ENCODE measurements around the gene CREB5.
A peak's percentile ranks its signal among the peaks of the same experiment; 100 is the strongest.

The CREB5 gene

DNA sequence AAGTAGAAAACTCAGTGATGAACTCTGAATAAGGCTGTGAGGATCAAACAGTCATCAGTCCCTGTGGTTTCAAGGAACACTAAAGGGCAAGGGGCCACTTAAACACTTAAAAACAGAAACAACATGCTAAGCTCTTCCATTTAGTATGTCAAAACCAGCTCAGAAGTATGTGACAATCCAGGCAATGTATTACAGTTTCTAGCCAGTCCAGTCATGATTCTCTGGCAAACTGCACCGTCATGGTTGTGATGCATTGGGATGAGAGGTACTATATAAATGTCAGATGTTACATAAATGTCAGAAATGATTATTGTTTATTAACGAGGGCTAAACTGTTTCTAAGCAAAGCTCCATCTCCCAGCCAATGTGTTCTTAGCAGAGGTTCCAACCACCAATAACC is 4.7 kb upstream of the CREB5 start:
- DNase-seq (ENCODE audit: low read depth in 3 of 3, low spot score in 1 of 3), result no peak

GRCh38 chr7:28408105-28408959 is 4.0 kb upstream of the CREB5 start:
- no peak for DNase-seq (ENCODE audit: low read depth in 3 of 3, low spot score in 1 of 3)

DNA sequence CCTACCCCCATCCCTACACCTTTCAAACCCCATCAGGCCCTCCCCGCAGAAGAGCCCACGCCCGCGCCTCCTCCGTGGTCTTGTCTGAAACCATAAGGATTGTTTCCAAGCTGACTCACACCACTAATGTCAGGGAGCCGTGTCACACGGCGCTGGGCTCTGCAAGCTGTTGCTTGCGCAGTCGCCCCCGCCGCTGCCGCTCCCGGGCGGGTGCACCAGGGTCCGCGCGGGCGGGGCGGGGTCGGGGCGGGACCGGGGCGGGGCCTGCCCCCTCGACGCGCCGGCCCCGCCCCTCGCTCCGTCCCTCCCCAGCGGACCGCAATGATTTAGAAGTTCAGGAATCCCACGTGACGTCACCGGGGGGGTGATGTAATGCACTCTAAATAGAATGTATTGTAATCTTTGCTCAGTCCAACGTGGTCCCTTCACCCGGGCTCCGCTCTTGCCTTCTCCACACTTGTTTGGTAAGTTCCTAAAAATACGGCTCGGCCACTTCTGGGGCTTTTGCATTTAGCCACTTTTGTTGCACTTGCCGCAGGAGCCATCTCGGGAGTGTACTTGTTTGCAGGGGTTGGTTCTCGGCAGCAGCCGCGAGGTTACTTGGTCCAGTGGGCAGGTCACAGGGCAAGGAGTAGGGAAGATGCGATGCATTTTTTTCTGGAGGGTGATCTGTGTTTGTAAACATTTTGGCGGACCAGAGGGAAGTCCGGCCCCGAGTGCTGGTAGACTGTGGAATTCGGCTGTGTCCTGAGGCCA is 3.2 kb upstream of the CREB5 start:
- DNase-seq (ENCODE audit: low read depth in 3 of 3, low spot score in 1 of 3), result peak in 1 of 3 donors; percentile 47

- no peak for DNase-seq (ENCODE audit: low read depth in 3 of 3, low spot score in 1 of 3)
These were observed 2.3 kb upstream of the CREB5 start for GRCh38 chr7:28409716-28410627.

DNA sequence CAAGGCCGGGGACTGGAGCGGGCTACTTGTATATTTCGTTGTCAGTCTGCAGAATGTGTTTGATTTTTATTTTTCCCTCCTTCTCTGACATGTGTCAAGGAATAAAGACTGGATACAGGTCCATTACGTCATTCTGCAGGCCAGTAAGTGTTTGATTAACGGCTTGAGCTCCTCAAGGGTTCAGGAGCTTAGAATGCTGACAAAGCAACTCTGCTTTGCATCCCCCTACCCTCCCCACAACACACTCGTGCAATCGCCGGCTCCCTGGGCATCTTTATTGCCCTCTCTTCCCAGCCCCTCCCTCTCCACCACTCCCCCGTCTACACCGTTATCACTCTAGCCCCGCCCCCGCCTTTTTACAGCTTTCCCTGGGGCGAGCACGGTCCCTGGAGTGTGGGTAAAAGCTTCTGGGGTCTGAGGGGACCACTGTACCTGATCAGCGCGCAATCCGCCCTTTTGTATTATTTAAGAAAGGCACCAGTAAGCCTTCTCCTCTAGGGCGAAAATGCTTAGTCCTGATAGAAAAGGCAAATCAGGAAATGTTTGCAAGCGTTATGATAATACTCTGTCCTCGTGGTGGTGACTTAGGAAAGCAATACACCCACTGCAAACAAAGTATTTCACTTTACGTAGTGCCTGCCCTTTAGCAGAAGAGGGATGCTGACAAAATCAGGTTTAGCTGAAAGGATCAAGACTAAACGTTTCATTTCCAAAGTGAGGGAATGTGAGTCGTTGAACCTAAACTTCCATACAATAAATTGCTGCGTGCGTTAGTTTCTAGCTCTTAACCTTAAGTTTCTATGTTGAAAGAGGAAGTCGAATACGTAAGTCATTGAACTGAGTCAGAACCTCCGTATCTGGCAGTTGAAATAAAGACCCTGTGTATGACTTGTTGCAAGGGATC is 1.4 kb upstream of the CREB5 start:
- DNase-seq (ENCODE audit: low read depth in 3 of 3, low spot score in 1 of 3), result no peak

GRCh38 chr7:28413011-28413410 is 693 bp downstream of the CREB5 start:
- DNase-seq (ENCODE audit: low read depth in 3 of 3, low spot score in 1 of 3), result no peak

DNA sequence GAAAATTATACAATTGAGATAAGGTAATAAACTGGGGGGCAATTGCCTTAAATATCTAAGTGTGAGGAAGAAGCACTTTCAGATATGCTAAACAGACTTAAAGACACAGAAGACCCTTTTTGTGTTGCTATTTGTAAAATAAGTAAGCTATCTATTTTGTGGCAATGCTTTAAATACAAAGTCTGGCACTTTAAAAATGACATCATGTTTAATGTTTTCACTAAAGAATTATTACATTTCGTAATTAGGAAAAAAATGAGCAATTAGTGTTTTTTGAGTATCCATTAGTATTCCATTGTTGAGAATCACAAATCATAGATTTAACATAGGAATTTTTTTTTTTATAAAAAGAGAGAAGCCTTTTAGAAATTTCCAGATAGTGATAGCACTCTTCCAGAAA is 2.1 kb downstream of the CREB5 start:
- no peak for DNase-seq (ENCODE audit: low read depth in 3 of 3, low spot score in 1 of 3)

- DNase-seq (ENCODE audit: low read depth in 3 of 3, low spot score in 1 of 3), result no peak
These were observed 5.1 kb downstream of the CREB5 start for GRCh38 chr7:28417321-28417940.

- DNase-seq (ENCODE audit: low read depth in 3 of 3, low spot score in 1 of 3), result no peak
These were observed 6.0 kb downstream of the CREB5 start for GRCh38 chr7:28418311-28418710.

GRCh38 chr7:28418966-28419365 is 6.6 kb downstream of the CREB5 start:
- DNase-seq (ENCODE audit: low read depth in 3 of 3, low spot score in 1 of 3), result no peak

GRCh38 chr7:28419716-28420115 is 7.4 kb downstream of the CREB5 start:
- DNase-seq (ENCODE audit: low read depth in 3 of 3, low spot score in 1 of 3), result no peak

DNA sequence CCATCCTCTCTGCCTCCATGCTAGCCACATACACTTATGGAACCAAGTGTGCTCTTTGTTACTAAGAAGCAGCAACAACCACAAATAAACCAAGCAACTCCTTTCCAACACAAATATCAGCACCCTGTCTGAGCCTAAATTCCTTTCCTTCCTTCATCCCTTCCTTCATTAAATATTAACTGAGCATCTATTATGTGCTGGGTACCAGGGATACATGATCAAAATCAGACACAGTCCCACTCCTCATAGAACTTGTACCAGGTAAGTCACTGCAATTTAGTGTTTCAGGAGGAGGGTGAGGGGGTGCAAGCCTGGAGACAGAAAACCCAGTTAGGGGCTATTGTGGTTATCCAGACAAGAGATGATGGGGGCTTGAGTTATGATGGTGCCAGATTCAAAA is 10.8 kb downstream of the CREB5 start:
- no peak for DNase-seq (ENCODE audit: low read depth in 3 of 3, low spot score in 1 of 3)

- DNase-seq (ENCODE audit: low read depth in 3 of 3, low spot score in 1 of 3), result no peak
These were observed 11.7 kb downstream of the CREB5 start for GRCh38 chr7:28423918-28424514.

- DNase-seq (ENCODE audit: low read depth in 3 of 3, low spot score in 1 of 3), result no peak
These were observed 13.2 kb downstream of the CREB5 start for GRCh38 chr7:28425496-28425895.

- no peak for DNase-seq (ENCODE audit: low read depth in 3 of 3, low spot score in 1 of 3)
These were observed 14.9 kb downstream of the CREB5 start for GRCh38 chr7:28427236-28427635.

- DNase-seq (ENCODE audit: low read depth in 3 of 3, low spot score in 1 of 3), result no peak
These were observed 18.3 kb downstream of the CREB5 start for GRCh38 chr7:28430616-28431015.

DNA sequence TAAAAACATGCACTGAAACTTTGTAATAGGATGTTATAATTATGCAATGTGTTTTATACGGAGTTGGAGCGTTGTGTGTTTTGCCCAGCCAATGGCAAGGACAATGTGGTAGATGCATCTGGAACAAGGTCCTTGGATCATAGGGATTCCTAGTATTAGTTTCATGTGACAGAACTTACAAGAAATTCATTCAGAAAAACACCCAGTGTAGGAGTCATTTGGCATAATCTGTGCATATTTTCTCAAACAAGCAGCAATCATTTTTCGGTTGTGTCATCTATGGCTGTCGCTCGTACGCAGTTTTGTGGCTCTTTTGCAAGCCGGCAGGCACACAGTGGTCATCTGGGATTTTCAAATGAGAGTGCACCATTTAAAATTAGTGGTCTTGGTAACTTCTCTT is 19.8 kb downstream of the CREB5 start:
- no peak for DNase-seq (ENCODE audit: low read depth in 3 of 3, low spot score in 1 of 3)

DNA sequence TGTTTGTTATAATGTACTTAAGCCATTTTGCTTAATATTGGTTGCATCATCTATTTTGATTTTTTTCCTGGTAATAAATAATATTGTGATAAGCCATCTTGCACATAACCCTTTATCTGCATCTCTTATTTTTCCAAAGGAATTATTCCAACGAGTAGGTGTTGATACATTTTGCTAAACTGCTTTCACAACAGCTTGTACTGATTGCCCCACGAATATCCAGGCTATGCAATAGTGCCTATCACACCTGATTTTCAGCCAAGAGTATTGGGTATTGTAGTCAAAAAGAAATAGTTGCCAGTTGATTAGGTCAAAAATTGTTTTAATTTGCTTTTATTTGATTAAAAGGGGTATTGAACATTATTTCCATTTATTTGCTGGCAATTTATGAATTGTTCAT is 20.7 kb downstream of the CREB5 start:
- DNase-seq (ENCODE audit: low read depth in 3 of 3, low spot score in 1 of 3), result no peak

- no peak for DNase-seq (ENCODE audit: low read depth in 3 of 3, low spot score in 1 of 3)
These were observed 21.4 kb downstream of the CREB5 start for GRCh38 chr7:28433699-28434219.
